ENCODE measurements around the gene AUTS2.

AUTS2 gene

GRCh38 chr7:69723663-69724062 lies 125.4 kb downstream of the AUTS2 start:
- DNase-seq (ENCODE audit: low read depth) = no peak

- no peak for DNase-seq (ENCODE audit: low read depth)
Observed at GRCh38 chr7:69728304-69728703, 130.0 kb downstream of the AUTS2 start.

GRCh38 chr7:69732203-69732602 lies 133.9 kb downstream of the AUTS2 start:
- DNase-seq (ENCODE audit: low read depth) = no peak

- DNase-seq (ENCODE audit: low read depth) = no peak
Observed at GRCh38 chr7:69735582-69735981, 137.3 kb downstream of the AUTS2 start.

GRCh38 chr7:69736126-69736810 lies 138.0 kb downstream of the AUTS2 start:
- no peak for DNase-seq (ENCODE audit: low read depth)

GRCh38 chr7:69738396-69738951 lies 140.2 kb downstream of the AUTS2 start:
- no peak for DNase-seq (ENCODE audit: low read depth)

GRCh38 chr7:69739190-69739589 lies 140.9 kb downstream of the AUTS2 start:
- no peak for DNase-seq (ENCODE audit: low read depth)

GRCh38 chr7:69739931-69740431 lies 141.7 kb downstream of the AUTS2 start:
- no peak for DNase-seq (ENCODE audit: low read depth)

GRCh38 chr7:69742237-69742636 lies 144.0 kb downstream of the AUTS2 start:
- no peak for DNase-seq (ENCODE audit: low read depth)

- no peak for DNase-seq (ENCODE audit: low read depth)
Observed at GRCh38 chr7:69743436-69743835, 145.2 kb downstream of the AUTS2 start.

GRCh38 chr7:69744026-69744425 lies 145.8 kb downstream of the AUTS2 start:
- no peak for DNase-seq (ENCODE audit: low read depth)

- DNase-seq (ENCODE audit: low read depth) = no peak
Observed at GRCh38 chr7:69746383-69746782, 148.1 kb downstream of the AUTS2 start.

GRCh38 chr7:69747144-69747543 lies 148.9 kb downstream of the AUTS2 start:
- no peak for DNase-seq (ENCODE audit: low read depth)

- no peak for DNase-seq (ENCODE audit: low read depth)
Observed at GRCh38 chr7:69748530-69748929, 150.3 kb downstream of the AUTS2 start.

- no peak for DNase-seq (ENCODE audit: low read depth)
Observed at GRCh38 chr7:69749372-69749979, 151.2 kb downstream of the AUTS2 start.

GRCh38 chr7:69749994-69750393 lies 151.7 kb downstream of the AUTS2 start:
- no peak for DNase-seq (ENCODE audit: low read depth)

GRCh38 chr7:69751026-69751425 lies 152.8 kb downstream of the AUTS2 start:
- no peak for DNase-seq (ENCODE audit: low read depth)

- no peak for DNase-seq (ENCODE audit: low read depth)
Observed at GRCh38 chr7:69753981-69754380, 155.7 kb downstream of the AUTS2 start.

- DNase-seq (ENCODE audit: low read depth) = no peak
Observed at GRCh38 chr7:69754476-69754875, 156.2 kb downstream of the AUTS2 start.

GRCh38 chr7:69756235-69756634 lies 158.0 kb downstream of the AUTS2 start:
- DNase-seq (ENCODE audit: low read depth) = no peak

- no peak for DNase-seq (ENCODE audit: low read depth)
Observed at GRCh38 chr7:69757528-69757927, 159.3 kb downstream of the AUTS2 start.

- DNase-seq (ENCODE audit: low read depth) = no peak
Observed at GRCh38 chr7:69757981-69758430, 159.7 kb downstream of the AUTS2 start.

- no peak for DNase-seq (ENCODE audit: low read depth)
Observed at GRCh38 chr7:69759373-69759772, 161.1 kb downstream of the AUTS2 start.

All from stimulated activated CD8-positive, alpha-beta memory T cell treated with anti-CD3 and anti-CD28 coated beads, Interleukin-15, amount 100 ng/mL, for 24 hours (primary cell).